CD14-positive monocyte (primary cell): ENCODE results near the gene AJUBA. TPM values are rescaled to one million over a fixed set of nuclear protein-coding genes. Genes with fewer than 3 reads are reported as not detected.

ENCODE experiments used
- DNase-seq, 3 donors: peaks; one replicate each; pipeline ENCODE4 v3.0.0-alpha.2; 2011 to 2022
- H2AFZ ChIP-seq: 2 replicates; pipeline ENCODE4 v1.6.0; 2012; ENCODE audit warnings: mild to moderate bottlenecking, low read depth, low read length, inconsistent platforms; ENCODE audit not compliant: insufficient read depth, poor library complexity, severe bottlenecking
- H3K27ac ChIP-seq, 2 donors: 1 replicate in 1 of 2; 2 replicates in 1 of 2; pipeline ENCODE4 v1.5.1; 2012 to 2013; ENCODE audit warnings: low read length in 2 of 2, control low read depth in 1 of 2, inconsistent platforms in 1 of 2, low read depth in 1 of 2, mild to moderate bottlenecking in 1 of 2
- H3K27me3 ChIP-seq, 2 donors: one replicate each; pipeline versions ENCODE4 v1.6.0 to v1.6.1; 2011 to 2013; ENCODE audit warnings: low read length in 2 of 2; ENCODE audit not compliant: control insufficient read depth in 2 of 2, insufficient read depth in 2 of 2
- H3K36me3 ChIP-seq, 2 donors: replicated peaks in 1 of 2; 1 replicate in 1 of 2; 2 replicates in 1 of 2; pipeline versions ENCODE4 v1.5.1 to v1.6.1; 2012 to 2013; ENCODE audit warnings: low read length in 2 of 2, control low read depth in 1 of 2, inconsistent platforms in 1 of 2, mild to moderate bottlenecking in 1 of 2; ENCODE audit not compliant: insufficient read depth in 2 of 2, control insufficient read depth in 1 of 2
- H3K4me1 ChIP-seq, 2 donors: 1 replicate in 1 of 2; 2 replicates in 1 of 2; pipeline versions ENCODE4 v1.5.1 to v1.6.1; 2012 to 2013; ENCODE audit warnings: low read length in 2 of 2, control low read depth in 1 of 2, inconsistent platforms in 1 of 2, mild to moderate bottlenecking in 1 of 2, moderate library complexity in 1 of 2; ENCODE audit not compliant: insufficient read depth in 2 of 2, control insufficient read depth in 1 of 2
- H3K4me2 ChIP-seq: replicated peaks from 2 replicates; pipeline ENCODE3; 2012; ENCODE audit warnings: low read length, moderate library complexity, mild to moderate bottlenecking; ENCODE audit not compliant: poor library complexity, severe bottlenecking; ENCODE audit errors: extremely low read depth
- H3K4me3 ChIP-seq, 3 experiments: fragments of 200-600 bp in 1 of 3; sonication (generic) in 1 of 3; replicated peaks in 1 of 3; 1 replicate in 2 of 3; 2 replicates in 1 of 3; pipeline ENCODE4 v1.5.1; 2011 to 2013; ENCODE audit warnings: low read length in 3 of 3, mild to moderate bottlenecking in 3 of 3, control low read depth in 2 of 3, low read depth in 2 of 3, inconsistent platforms in 1 of 3, moderate library complexity in 1 of 3
- H3K79me2 ChIP-seq: 2 replicates; pipeline ENCODE4 v1.6.0; 2012; ENCODE audit warnings: mild to moderate bottlenecking, control low read depth, inconsistent platforms, low read length, moderate library complexity; ENCODE audit not compliant: insufficient read depth
- H3K9ac ChIP-seq: 2 replicates; pipeline ENCODE4 v1.6.0; 2017; ENCODE audit warnings: low read length, mild to moderate bottlenecking; ENCODE audit not compliant: insufficient read depth, poor library complexity, severe bottlenecking
- H3K9me3 ChIP-seq, 2 donors: replicated peaks in 1 of 2; 1 replicate in 1 of 2; 2 replicates in 1 of 2; pipeline versions ENCODE4 v1.5.1 to v1.6.1; 2012 to 2013; ENCODE audit warnings: low read length in 2 of 2, control low read depth in 1 of 2; ENCODE audit not compliant: control insufficient read depth in 1 of 2, insufficient read depth in 1 of 2
- H4K20me1 ChIP-seq: 2 replicates; pipeline ENCODE4 v1.6.0; 2012; ENCODE audit warnings: mild to moderate bottlenecking, low read length, control low read depth, moderate library complexity; ENCODE audit not compliant: insufficient read depth
- H3K27ac Mint-ChIP-seq, 7 donors: one replicate each; pipeline ENCODE4 v1.8.0; 2020; ENCODE audit warnings: mild to moderate bottlenecking in 7 of 7, mixed read lengths in 7 of 7, moderate library complexity in 6 of 7, inconsistent platforms in 2 of 7
- H3K27me3 Mint-ChIP-seq, 3 donors: one replicate each; pipeline ENCODE4 v1.8.0; 2021 to 2022; ENCODE audit warnings: low read depth in 3 of 3, mild to moderate bottlenecking in 3 of 3, mixed read lengths in 3 of 3, moderate library complexity in 3 of 3, inconsistent platforms in 1 of 3
- H3K36me3 Mint-ChIP-seq, 2 donors: one replicate each; pipeline ENCODE4 v1.8.0; 2020; ENCODE audit warnings: mixed read lengths in 2 of 2, inconsistent platforms in 1 of 2, mild to moderate bottlenecking in 1 of 2
- H3K4me1 Mint-ChIP-seq: one replicate; pipeline ENCODE4 v1.8.0; 2020; ENCODE audit warnings: mild to moderate bottlenecking, mixed read lengths
- H3K4me3 Mint-ChIP-seq, 2 donors: one replicate each; pipeline ENCODE4 v1.8.0; 2020; ENCODE audit warnings: mild to moderate bottlenecking in 2 of 2, mixed read lengths in 2 of 2, moderate library complexity in 1 of 2
- H3K9me3 Mint-ChIP-seq, 7 donors: one replicate each; pipeline ENCODE4 v1.8.0; 2020 to 2022; ENCODE audit warnings: mixed read lengths in 7 of 7, mild to moderate bottlenecking in 6 of 7, moderate library complexity in 6 of 7, inconsistent platforms in 2 of 7
- CTCF ChIP-seq: fragments of 200-600 bp; IDR thresholded peaks from one replicate; pipeline ENCODE4 v1.8.0; 2022; ENCODE audit warnings: antibody characterized with exemption, mild to moderate bottlenecking
- WGBS: methylation state at CpG from one replicate; pipeline ENCODE4 v1.1.5; 2013; ENCODE audit warnings: missing lambda C conversion rate; ENCODE audit not compliant: insufficient coverage; 5-methylcytosine and 5-hydroxymethylcytosine counted together
- intact Hi-C, 2 donors: fragments of 100-400 bp; cut with micrococcal nuclease; formaldehyde crosslinking; loops; one replicate each; pipeline versions ENCODE4 v1.15.0 to v1.15.1; 2023
- polyA plus RNA-seq, 3 donors: library from polyadenylated mRNA; depleted of rRNA in 1 of 3; unstranded in 2 of 3; stranded (reverse) in 1 of 3; fragments of 300-500 nt in 2 of 3; fragments of >200 nt in 1 of 3; fragmentation: Illumina TruSeq in 2 of 3; gene quantifications; 1 replicate in 2 of 3; 2 replicates in 1 of 3; pipeline ENCODE4 v1.2.3, GENCODE V29; 2012 to 2021

The AJUBA gene
- polyA plus RNA-seq, 3 donors: 0.04 TPM; not detected in 2

GRCh38 chr14:23024612-23025075, 42.3 kb upstream of the AJUBA start:
- intact Hi-C loops: no loop called here
- no peaks in the 10 kb centered on the region for H3K9me3 ChIP-seq
- peaks cover 40 to 61% of the 10 kb centered on the region in 2 donors for H3K36me3 Mint-ChIP-seq
- no peak for DNase-seq
- no peak overlapping the region for H3K27ac ChIP-seq
- H3K4me2 ChIP-seq: no peak overlapping the region
- WGBS: 93% methylated on average over 3 of the region's 7 CpGs
- H2AFZ ChIP-seq: no peak overlapping the region
- H3K4me3 ChIP-seq: no peak overlapping the region
- TF ChIP-seq CTCF: no peak
- H3K79me2 ChIP-seq: peaks cover 4% of the 10 kb centered on the region
- H3K4me1 ChIP-seq: peaks cover 6 to 7% of the 10 kb centered on the region in 2 donors
- no peak overlapping the region for H3K9ac ChIP-seq
- H4K20me1 ChIP-seq: no peaks in the 10 kb centered on the region
- peaks cover 16% of the 10 kb centered on the region for H3K4me1 Mint-ChIP-seq
- H3K27me3 Mint-ChIP-seq: no peaks in the 10 kb centered on the region
- peaks cover 19 to 34% of the 10 kb centered on the region in 2 donors for H3K36me3 ChIP-seq
- H3K9me3 Mint-ChIP-seq: no peaks in the 10 kb centered on the region
- H3K27ac Mint-ChIP-seq: no peak overlapping the region
- H3K4me3 Mint-ChIP-seq: no peak overlapping the region
- no peaks in the 10 kb centered on the region for H3K27me3 ChIP-seq

GRCh38 chr14:23023795-23024152, 41.4 kb upstream of the AJUBA start:
- Histone ChIP-seq H3K4me3 (no peak overlapping the region), H3K79me2 (no peaks in the 10 kb centered on the region), H3K9ac (no peak overlapping the region), H3K27me3 (no peaks in the 10 kb centered on the region), H3K4me2 (no peak overlapping the region), H3K4me1 (peaks cover 3 to 7% of the 10 kb centered on the region in 2 donors), H3K36me3 (peaks cover 16 to 28% of the 10 kb centered on the region in 2 donors), H2AFZ (no peak overlapping the region), H4K20me1 (no peaks in the 10 kb centered on the region), H3K27ac (no peak overlapping the region), H3K9me3 (no peaks in the 10 kb centered on the region)
- H3K27ac Mint-ChIP-seq: no peak overlapping the region
- H3K36me3 Mint-ChIP-seq: peaks cover 34 to 52% of the 10 kb centered on the region in 2 donors
- H3K4me3 Mint-ChIP-seq: no peak overlapping the region
- H3K4me1 Mint-ChIP-seq: peaks cover 10% of the 10 kb centered on the region
- intact Hi-C loops: no loop called here
- no peaks in the 10 kb centered on the region for H3K27me3 Mint-ChIP-seq
- DNase-seq: no peak
- no peaks in the 10 kb centered on the region for H3K9me3 Mint-ChIP-seq
- TF ChIP-seq CTCF: no peak
- WGBS: no CpG with 5 or more reads among the region's 2 CpGs
